GM12878 (cell line): ENCODE measurements around the gene DNAJC15. TPM values are rescaled to one million over a fixed set of nuclear protein-coding genes. Genes with fewer than 3 reads are reported as not detected.

Experiments
- ATAC-seq: fragments of 200-7000 bp; cut with Tn5 transposase; 3 replicates; pipeline ENCODE4 v1.9.1; 2020; ENCODE audit warnings: mild to moderate bottlenecking, moderate library complexity
- BruUV-seq: library from RNA; stranded (reverse); fragments of 400-500 nt; replicated peaks from 2 replicates; lab custom pipeline; 2021; lab: Mats Ljungman, UMichigan
- CTCF ChIA-PET: fragments of 300-600 bp; sonication (Branson Sonifier 250); formaldehyde crosslinking; extraction: SDS; loops from one replicate; lab custom pipeline; 2021; ENCODE audit warnings: inconsistent platforms; lab: Yijun Ruan, JAX
- POLR2A ChIA-PET: fragments of 350-600 bp; formaldehyde crosslinking; extraction: SDS; loops from one replicate; lab custom pipeline; 2021; ENCODE audit warnings: inconsistent platforms; lab: Charles Lee
- RAD21 ChIA-PET: fragments of 300-600 bp; sonication (Branson Sonifier 250); formaldehyde crosslinking; loops from one replicate; lab custom pipeline; 2023; ENCODE audit warnings: antibody characterized with exemption; ENCODE audit not compliant: unreplicated experiment; lab: Charles Lee
- SMC1A ChIA-PET: fragments of 300-600 bp; sonication (Branson Sonifier 250); formaldehyde crosslinking; loops from one replicate; lab custom pipeline; 2023; ENCODE audit not compliant: unreplicated experiment, uncharacterized antibody; lab: Charles Lee
- DNase-seq: peaks from one replicate; pipeline ENCODE4 v3.0.0-alpha.2; 2011; ENCODE audit warnings: low read depth, low spot score
- FAIRE-seq: peaks from 3 replicates; lab custom pipeline; 2011; peaks lifted over from hg19 to GRCh38; lab: Jason Lieb, UNC
- H2AFZ ChIP-seq: 2 replicates; pipeline ENCODE4 v1.6.0; 2011; ENCODE audit warnings: low read depth, low read length, control low read depth; ENCODE audit not compliant: control insufficient read depth
- H3K27ac ChIP-seq: 2 replicates; pipeline ENCODE4 v1.5.1; 2011; ENCODE audit warnings: control low read depth; ENCODE audit not compliant: control insufficient read depth, insufficient read depth
- H3K27me3 ChIP-seq, 2 experiments: replicated peaks in 1 of 2; 2 replicates each; pipeline versions ENCODE4 v1.6.0 to v1.6.1; 2011; ENCODE audit warnings: low read length in 1 of 2; ENCODE audit not compliant: control insufficient read depth in 2 of 2, insufficient read depth in 2 of 2
- H3K36me3 ChIP-seq, 2 experiments: 2 replicates each; pipeline ENCODE4 v1.5.1; 2011; ENCODE audit warnings: low read length in 1 of 2; ENCODE audit not compliant: control insufficient read depth in 2 of 2, insufficient read depth in 2 of 2
- H3K4me1 ChIP-seq: 2 replicates; pipeline ENCODE4 v1.6.1; 2011; ENCODE audit warnings: mild to moderate bottlenecking, low read length, moderate library complexity, mixed read lengths; ENCODE audit not compliant: control insufficient read depth, insufficient read depth
- H3K4me2 ChIP-seq: 2 replicates; pipeline ENCODE4 v1.6.0; 2011; ENCODE audit warnings: control low read depth; ENCODE audit not compliant: control insufficient read depth, insufficient read depth
- H3K4me3 ChIP-seq: fragments of 200-600 bp; sonication (generic); 2 replicates; pipeline ENCODE4 v1.5.1; 2016
- H3K79me2 ChIP-seq: 2 replicates; pipeline ENCODE4 v1.6.0; 2011; ENCODE audit warnings: low read length; ENCODE audit not compliant: control insufficient read depth, insufficient read depth
- H3K9ac ChIP-seq: 2 replicates; pipeline ENCODE4 v1.8.0; 2011; ENCODE audit warnings: low read length, control low read depth, mixed read lengths; ENCODE audit not compliant: control insufficient read depth, insufficient read depth
- H3K9me3 ChIP-seq: replicated peaks from 3 replicates; pipeline ENCODE4 v1.5.1; 2011; ENCODE audit warnings: mild to moderate bottlenecking, low read length; ENCODE audit not compliant: control insufficient read depth, insufficient read depth
- H4K20me1 ChIP-seq: 2 replicates; pipeline ENCODE4 v1.6.0; 2011; ENCODE audit not compliant: control insufficient read depth, insufficient read depth
- BCLAF1 ChIP-seq: fragments of 450-650 bp; IDR thresholded peaks from 2 replicates; pipeline ENCODE4 v1.6.1; 2017; ENCODE audit warnings: antibody characterized with exemption, mild to moderate bottlenecking, moderate library complexity
- CREB1 ChIP-seq: IDR thresholded peaks from 2 replicates; pipeline ENCODE4 v1.6.1; 2012; ENCODE audit warnings: low read depth, mild to moderate bottlenecking, inconsistent platforms
- IKZF2 ChIP-seq, 2 experiments: fragments of 450-650 bp; IDR thresholded peaks; 2 replicates each; pipeline ENCODE4 v1.6.1; 2017; ENCODE audit warnings: mild to moderate bottlenecking in 2 of 2, moderate library complexity in 2 of 2
- MAX ChIP-seq: IDR thresholded peaks from 2 replicates; pipeline ENCODE4 v1.6.1; 2012; ENCODE audit warnings: low read depth, low read length, improper control_type of control experiment
- MLLT1 ChIP-seq: fragments of 450-650 bp; IDR thresholded peaks from 2 replicates; pipeline ENCODE4 v1.6.1; 2016; ENCODE audit warnings: mild to moderate bottlenecking
- MTA2 ChIP-seq: fragments of 450-650 bp; IDR thresholded peaks from 2 replicates; pipeline ENCODE4 v1.6.1; 2016; ENCODE audit warnings: low read depth, mild to moderate bottlenecking, moderate library complexity
- MXI1 ChIP-seq: fragments of 150-350 bp; IDR thresholded peaks from 2 replicates; pipeline ENCODE4 v1.6.1; 2011; ENCODE audit warnings: low read depth, mild to moderate bottlenecking, inconsistent platforms, low read length, improper control_type of control experiment
- PKNOX1 ChIP-seq: fragments of 450-650 bp; IDR thresholded peaks from 2 replicates; pipeline ENCODE4 v1.6.1; 2016; ENCODE audit warnings: mild to moderate bottlenecking
- SMAD1 ChIP-seq: fragments of 450-650 bp; IDR thresholded peaks from 2 replicates; pipeline ENCODE4 v1.6.1; 2018; ENCODE audit warnings: mild to moderate bottlenecking, low read depth; ENCODE audit not compliant: partially characterized antibody
- SMC3 ChIP-seq: IDR thresholded peaks from 2 replicates; pipeline ENCODE4 v1.6.1; 2011; ENCODE audit warnings: low read length, improper control_type of control experiment, borderline replicate concordance
- SUPT20H ChIP-seq: IDR thresholded peaks from 2 replicates; pipeline ENCODE4 v1.6.1; 2011; ENCODE audit warnings: low read depth, mild to moderate bottlenecking, low read length, moderate library complexity, borderline replicate concordance; ENCODE audit not compliant: control insufficient read depth
- TBL1XR1 ChIP-seq: IDR thresholded peaks from 2 replicates; pipeline ENCODE4 v1.6.1; 2012; ENCODE audit warnings: low read depth, low read length, improper control_type of control experiment
- TCF3 ChIP-seq: IDR thresholded peaks from 2 replicates; pipeline ENCODE4 v1.6.1; 2012; ENCODE audit warnings: low read depth, mild to moderate bottlenecking, low read length, borderline replicate concordance; ENCODE audit not compliant: insufficient read depth
- USF2 ChIP-seq: IDR thresholded peaks from 2 replicates; pipeline ENCODE4 v1.6.1; 2011; ENCODE audit warnings: low read depth, low read length, improper control_type of control experiment, borderline replicate concordance
- ZBTB33 ChIP-seq: fragments of 450-650 bp; IDR thresholded peaks from 2 replicates; pipeline ENCODE4 v1.6.1; 2017; ENCODE audit warnings: mild to moderate bottlenecking
- WGBS: methylation state at CpG from one replicate; pipeline ENCODE4 v1.1.6; 2016; ENCODE audit warnings: low lambda C conversion rate; ENCODE audit not compliant: insufficient replicate concordance, insufficient coverage; ENCODE audit errors: missing lambda C conversion rate; 5-methylcytosine and 5-hydroxymethylcytosine counted together
- in situ Hi-C: fragments of 300-500 bp; cut with MboI; formaldehyde crosslinking; loops from 9 replicates; pipeline ENCODE4 v1.14.3; 2018; ENCODE audit warnings: mixed read lengths
- intact Hi-C: fragments of 100-400 bp; cut with micrococcal nuclease; formaldehyde crosslinking; loops from one replicate; pipeline ENCODE4 v1.14.2; 2022; ENCODE audit not compliant: unreplicated experiment
- polyA plus RNA-seq, 11 experiments: library from polyadenylated mRNA; depleted of rRNA in 4 of 11; unstranded in 6 of 11; stranded (reverse) in 5 of 11; fragments of >200 nt; fragmentation: Nextera tagmentation in 4 of 11; fragmentation: Illumina TruSeq in 1 of 11; extraction: Ambion mirVana in 4 of 11; extraction: Trizol in 1 of 11; gene quantifications; 1 replicate in 1 of 11; 2 replicates in 10 of 11; pipeline versions ENCODE4 v1.2.1 to v1.2.3, GENCODE V29; 2011 to 2016; ENCODE audit warnings: inconsistent platforms in 2 of 11, missing spikeins in 2 of 11, low read depth in 1 of 11
- total RNA-seq, 4 experiments: library from RNA; depleted of rRNA in 3 of 4; stranded (reverse); fragments of >200 nt in 3 of 4; fragmentation: Illumina TruSeq in 1 of 4; extraction: Trizol in 1 of 4; gene quantifications; 2 replicates each; pipeline versions ENCODE4 v1.2.1 to v1.2.3, GENCODE V29; 2013 to 2021

Gene DNAJC15
- total and polyA plus RNA-seq, 10 of the 15 experiments (the other 5 are each of a cell fraction or from before 2014, with no cell fraction given): 13.1 to 104 (median 54.4) TPM

- FAIRE-seq (no peak), ATAC-seq (no peak), DNase-seq (no peak)
- in situ Hi-C loops (no loop called here), intact Hi-C loops (no loop called here)
- BruUV-seq: no TSS peak
- Histone ChIP-seq H3K9ac (no peak overlapping the region), H3K79me2 (no peaks in the 10 kb centered on the region), H4K20me1 (no peaks in the 10 kb centered on the region), H3K27me3 (no peaks in the 10 kb centered on the region; a peak in 1 of 4 replicates), H3K27ac (no peak overlapping the region), H3K9me3 (no peaks in the 10 kb centered on the region), H2AFZ (no peak overlapping the region), H3K4me3 (no peak overlapping the region; the same call in 1 of the 2 replicates), H3K36me3 (no peaks in the 10 kb centered on the region), H3K4me1 (0 out of 2 replicates have a peak, but pooled peaks cover 8% of the 10 kb centered on the region), H3K4me2 (no peak overlapping the region)
- RAD21 ChIA-PET: interaction anchor here (0.6 to 1.7 kb wide), 10 partner anchors 34 to 675 kb away, joined by 3 to 6 read pairs (median 4); no protein-coding TSS in a partner anchor
- SMC1A ChIA-PET: interaction anchor here (0.6 to 1.7 kb wide), 16 partner anchors 16 to 160 kb away, joined by 3 to 8 read pairs (median 4); no protein-coding TSS in a partner anchor
- 39% methylated on average over 8 of the region's 8 CpGs for WGBS
- CTCF ChIA-PET: interaction anchor here (0.9 to 1.7 kb wide), 7 partner anchors 21 to 159 kb away, joined by 3 to 10 read pairs (median 3); no protein-coding TSS in a partner anchor
- POLR2A ChIA-PET: interaction anchor here (1.0 kb wide), 1 partner anchor 161 kb away, joined by 3 read pairs; no protein-coding TSS in a partner anchor
- TF ChIP-seq MLLT1 (no peak), MTA2 (no peak), BCLAF1 (no peak), TBL1XR1 (no peak), IKZF2 (IDR thresholded peaks at IDR 0.05) (no peak), MXI1 (no peak), ZBTB33 (no peak), PKNOX1 (no peak), SMC3 (no peak), TCF3 (no peak), SUPT20H (no peak), MAX (no peak), CREB1 (no peak), USF2 (no peak), SMAD1 (no peak)
These were observed 105.7 kb downstream of the DNAJC15 start for GRCh38 chr13:43129066-43129465.
